HG03521 (cell line): ENCODE measurements around the gene MAP3K8.

Experiments
- ATAC-seq: cut with Tn5 transposase; IDR thresholded peaks from one replicate; pipeline ENCODE4 v1.9.1; 2021; ENCODE audit warnings: mild to moderate bottlenecking, moderate library complexity; ENCODE audit not compliant: unreplicated experiment

MAP3K8 gene

GRCh38 chr10:30488316-30488715 is 54.3 kb downstream of the MAP3K8 start:
- ATAC-seq: no peak

- ATAC-seq: no peak
Measured at GRCh38 chr10:30489346-30489745, 55.4 kb downstream of the MAP3K8 start.

- ATAC-seq: no peak
Measured at GRCh38 chr10:30490289-30491000, 56.5 kb downstream of the MAP3K8 start.

- no peak for ATAC-seq
Measured at GRCh38 chr10:30491204-30491915, 57.4 kb downstream of the MAP3K8 start.

GRCh38 chr10:30491916-30492515 is 58.0 kb downstream of the MAP3K8 start:
- no peak for ATAC-seq

DNA sequence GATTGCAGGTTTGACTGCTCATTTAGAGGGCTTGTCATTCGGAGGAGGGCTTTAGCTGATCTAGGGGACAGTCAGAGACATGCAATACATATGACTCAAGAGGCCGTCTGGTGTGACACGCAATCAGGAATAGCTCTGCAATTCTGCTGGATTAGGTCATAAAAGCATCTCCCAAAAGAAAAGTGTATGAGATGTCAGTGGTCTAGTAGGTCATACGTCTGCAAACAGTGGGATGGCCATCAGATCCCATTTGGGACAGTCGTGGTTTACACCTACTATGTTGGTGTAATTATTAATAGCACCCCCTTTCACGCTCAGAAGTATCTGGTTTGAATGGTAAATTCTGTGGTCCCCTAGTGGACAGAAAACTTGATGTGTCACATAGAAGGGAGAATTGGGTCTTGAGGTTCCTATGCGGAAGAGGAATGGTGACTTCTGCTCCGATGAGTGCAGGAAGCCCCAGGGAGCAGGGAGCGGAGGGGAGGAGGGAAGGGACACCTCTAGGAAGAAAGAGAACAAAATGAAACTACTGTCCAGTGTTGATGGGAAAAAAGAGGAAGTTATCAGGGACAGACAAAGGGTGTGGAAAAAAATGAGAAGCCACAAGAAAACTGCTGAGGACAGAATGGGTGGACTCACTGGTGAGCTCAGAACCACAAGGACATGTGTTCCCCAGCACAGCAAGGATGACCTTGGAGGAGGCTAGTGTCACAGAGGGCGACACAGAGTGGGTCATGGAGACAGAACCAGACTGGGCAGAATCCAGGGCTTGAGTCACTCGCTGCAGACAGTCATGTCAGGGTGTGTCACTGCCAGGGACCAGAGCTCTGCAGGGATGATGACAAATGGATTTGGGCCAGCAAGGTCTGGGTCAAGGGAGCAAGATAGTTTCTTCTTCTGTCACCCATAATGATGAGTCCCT is 59.9 kb downstream of the MAP3K8 start:
- ATAC-seq: no peak

DNA sequence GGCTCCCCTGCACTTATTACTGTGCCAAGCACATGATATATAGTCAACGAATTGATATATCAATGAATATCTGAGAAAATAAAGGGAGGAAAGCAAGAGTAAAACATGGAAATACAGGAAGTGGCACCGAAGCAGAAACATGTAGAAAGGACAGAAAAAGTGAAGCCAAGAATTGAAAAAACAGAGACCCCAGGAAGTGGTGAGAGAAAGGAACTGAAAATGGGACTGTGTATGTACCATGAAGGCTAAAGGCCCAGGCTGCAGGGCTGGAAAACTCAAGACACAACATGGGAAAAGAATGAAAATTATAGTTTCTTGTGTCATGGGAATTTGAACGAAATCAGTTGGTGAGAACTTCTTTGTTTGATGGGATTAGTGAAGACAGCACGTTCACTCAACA is 60.6 kb downstream of the MAP3K8 start:
- ATAC-seq: no peak

DNA sequence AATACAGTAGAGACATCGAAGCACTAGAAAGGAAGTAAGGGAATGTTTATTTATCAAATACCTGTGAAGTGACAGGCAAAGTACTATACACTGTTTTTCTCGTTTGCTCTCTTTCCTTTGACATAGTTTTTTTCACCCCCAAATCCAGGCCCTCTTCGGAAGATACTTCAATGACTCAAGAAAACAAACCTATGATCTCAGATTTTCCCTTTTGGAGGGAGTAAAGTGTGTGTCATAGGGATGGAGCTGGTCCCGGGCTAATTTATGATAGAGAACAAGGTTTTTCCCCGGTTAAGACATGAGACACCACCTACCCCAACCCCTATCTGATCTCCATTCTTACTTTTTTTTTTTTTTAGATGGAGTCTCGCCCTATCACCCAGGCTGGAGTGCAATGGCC is 61.7 kb downstream of the MAP3K8 start:
- no peak for ATAC-seq

DNA sequence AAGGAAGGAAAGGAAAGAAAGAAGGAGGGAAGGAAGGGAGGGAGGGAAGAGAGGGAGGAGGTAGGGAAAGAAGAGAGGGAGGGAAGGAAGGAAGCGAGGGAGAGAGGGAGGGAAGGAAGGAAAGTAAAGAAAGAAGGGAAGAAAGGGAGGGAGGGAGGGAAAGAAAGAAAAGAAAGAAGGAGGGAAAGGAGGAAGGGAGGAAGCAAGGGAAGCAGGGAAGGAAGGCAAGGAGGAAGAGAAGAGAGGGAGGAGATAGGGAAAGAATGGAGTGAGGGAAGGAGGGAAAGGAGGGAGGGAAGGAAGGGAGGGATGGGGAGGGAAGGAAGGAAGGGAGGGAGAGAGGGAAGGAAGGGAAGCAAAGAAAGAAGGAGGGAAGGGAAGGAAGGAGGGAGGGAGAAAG is 65.8 kb downstream of the MAP3K8 start:
- no peak for ATAC-seq

DNA sequence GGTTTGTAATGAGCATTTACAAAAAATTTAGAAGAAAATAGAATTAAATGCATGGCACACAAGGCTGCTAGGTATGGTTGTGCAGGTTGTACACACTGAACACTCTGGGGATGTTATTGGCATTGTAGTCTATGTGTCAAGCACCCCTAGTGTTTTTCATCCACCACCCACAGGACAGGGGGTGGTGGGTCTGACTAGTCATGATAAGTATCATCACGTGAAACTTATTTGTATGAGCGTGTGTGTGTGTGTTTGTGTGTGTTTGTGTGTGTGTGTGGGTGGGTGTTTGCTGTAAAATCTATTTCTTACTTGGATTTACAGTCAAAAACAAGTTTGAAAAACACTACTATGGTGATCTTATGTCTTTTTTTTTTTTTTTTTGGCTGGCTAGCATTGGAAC is 66.5 kb downstream of the MAP3K8 start:
- no peak for ATAC-seq

- no peak for ATAC-seq
Measured at GRCh38 chr10:30500963-30501504, 67.0 kb downstream of the MAP3K8 start.

GRCh38 chr10:30502266-30503060 is 68.5 kb downstream of the MAP3K8 start:
- peak; percentile 53 for ATAC-seq

GRCh38 chr10:30503700-30504266 is 69.8 kb downstream of the MAP3K8 start:
- ATAC-seq: no peak

- ATAC-seq: no peak
Measured at GRCh38 chr10:30505543-30506298, 71.7 kb downstream of the MAP3K8 start.

GRCh38 chr10:30509508-30509907 is 75.5 kb downstream of the MAP3K8 start:
- ATAC-seq: no peak

GRCh38 chr10:30510184-30510931 is 76.4 kb downstream of the MAP3K8 start:
- peak; percentile 70 for ATAC-seq

DNA sequence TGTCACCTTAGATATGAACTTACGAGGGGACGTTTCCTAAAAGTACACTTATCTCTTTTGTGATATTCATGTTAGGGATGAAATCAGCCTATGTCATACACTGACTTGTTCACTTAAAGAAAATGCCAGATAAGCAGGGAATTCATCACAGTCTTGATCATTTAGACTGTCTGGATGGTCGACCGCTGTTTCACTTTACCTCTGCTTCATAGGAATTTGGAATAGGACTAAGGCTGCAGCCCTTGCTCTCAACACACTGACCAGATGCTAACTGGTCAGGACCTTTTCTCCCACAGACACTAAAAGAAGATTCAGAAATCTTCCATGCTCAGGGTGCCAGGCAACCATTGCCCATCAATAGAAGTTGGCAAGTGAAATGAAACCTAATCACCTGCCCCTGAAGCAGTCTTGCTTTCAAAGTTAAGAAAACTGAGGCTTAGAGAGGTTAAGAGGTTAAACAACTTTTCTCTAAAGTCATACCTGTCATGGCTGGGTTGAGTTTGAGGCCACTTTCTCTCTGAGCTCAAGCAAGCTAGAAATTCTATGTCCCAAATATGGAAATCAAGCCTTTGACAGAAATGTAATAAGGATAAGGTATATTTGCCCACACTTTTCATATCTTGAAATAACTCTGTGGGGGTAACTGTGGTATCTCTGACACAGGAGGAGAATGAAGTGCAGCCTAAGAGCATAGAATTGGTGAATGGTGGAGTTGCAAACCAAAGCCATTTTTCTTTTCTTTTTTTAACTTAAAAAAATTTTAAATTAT is 77.1 kb downstream of the MAP3K8 start:
- ATAC-seq: peak; percentile 15
